Vagina (tissue), 2 donors: Measurements from ENCODE around the gene PCBP3. TPM values are rescaled to one million over a fixed set of nuclear protein-coding genes. Genes with fewer than 3 reads are reported as not detected.

Experiments
- DNase-seq, 2 donors: peaks; one replicate each; pipeline ENCODE4 v3.0.0-alpha.2; 2017; ENCODE audit errors: extremely low spot score in 2 of 2
- H3K27ac ChIP-seq: fragments of 200-600 bp; sonication (generic); one replicate; pipeline ENCODE4 v1.5.1; 2019
- H3K27me3 ChIP-seq: fragments of 200-600 bp; sonication (generic); one replicate; pipeline ENCODE4 v1.5.1; 2019
- H3K36me3 ChIP-seq, 2 donors: fragments of 200-600 bp; sonication (generic); one replicate each; pipeline ENCODE4 v1.5.1; 2017 to 2019
- H3K4me1 ChIP-seq: fragments of 200-600 bp; sonication (generic); one replicate; pipeline ENCODE4 v1.5.1; 2019
- H3K4me3 ChIP-seq, 2 donors: fragments of 200-600 bp; sonication (generic); 1 replicate in 1 of 2; 2 replicates in 1 of 2; pipeline ENCODE4 v1.5.1; 2016 to 2019
- H3K9me3 ChIP-seq: fragments of 200-600 bp; sonication (generic); one replicate; pipeline ENCODE4 v1.5.1; 2019
- POLR2A ChIP-seq, 2 donors: fragments of 450-650 bp; IDR thresholded peaks; one replicate each; pipeline ENCODE4 v1.6.1; 2017; ENCODE audit warnings: antibody characterized with exemption in 2 of 2, mild to moderate bottlenecking in 2 of 2, moderate library complexity in 2 of 2
- POLR2AphosphoS5 ChIP-seq, 2 donors: sonication (generic); formaldehyde crosslinking; IDR thresholded peaks; one replicate each; pipeline ENCODE4 v1.9.0; 2017; ENCODE audit warnings: antibody characterized with exemption in 2 of 2, mild to moderate bottlenecking in 2 of 2, low read depth in 1 of 2; ENCODE audit not compliant: insufficient read depth in 1 of 2
- intact Hi-C: fragments of 100-400 bp; cut with DNase I; formaldehyde crosslinking; loops from one replicate; pipeline ENCODE4 v1.15.1; 2023
- total RNA-seq: library from RNA; depleted of rRNA; stranded (reverse); fragments of >200 nt; gene quantifications from one replicate; pipeline ENCODE4 v1.2.3, GENCODE V29; 2016
- TF ChIP-seq, protein P1 (sequence below), 3 experiments: fragments of 450-650 bp in 2 of 3; fragments of 200-600 bp in 1 of 3; sonication (generic) in 1 of 3; IDR thresholded peaks; one replicate each; pipeline ENCODE4 v1.5.1; 2017 to 2019; ENCODE audit warnings: antibody characterized with exemption in 3 of 3, mild to moderate bottlenecking in 2 of 3, moderate library complexity in 2 of 3

PCBP3 gene
- total RNA-seq, 1 donor from 2014 or later = 4.9 TPM

DNA sequence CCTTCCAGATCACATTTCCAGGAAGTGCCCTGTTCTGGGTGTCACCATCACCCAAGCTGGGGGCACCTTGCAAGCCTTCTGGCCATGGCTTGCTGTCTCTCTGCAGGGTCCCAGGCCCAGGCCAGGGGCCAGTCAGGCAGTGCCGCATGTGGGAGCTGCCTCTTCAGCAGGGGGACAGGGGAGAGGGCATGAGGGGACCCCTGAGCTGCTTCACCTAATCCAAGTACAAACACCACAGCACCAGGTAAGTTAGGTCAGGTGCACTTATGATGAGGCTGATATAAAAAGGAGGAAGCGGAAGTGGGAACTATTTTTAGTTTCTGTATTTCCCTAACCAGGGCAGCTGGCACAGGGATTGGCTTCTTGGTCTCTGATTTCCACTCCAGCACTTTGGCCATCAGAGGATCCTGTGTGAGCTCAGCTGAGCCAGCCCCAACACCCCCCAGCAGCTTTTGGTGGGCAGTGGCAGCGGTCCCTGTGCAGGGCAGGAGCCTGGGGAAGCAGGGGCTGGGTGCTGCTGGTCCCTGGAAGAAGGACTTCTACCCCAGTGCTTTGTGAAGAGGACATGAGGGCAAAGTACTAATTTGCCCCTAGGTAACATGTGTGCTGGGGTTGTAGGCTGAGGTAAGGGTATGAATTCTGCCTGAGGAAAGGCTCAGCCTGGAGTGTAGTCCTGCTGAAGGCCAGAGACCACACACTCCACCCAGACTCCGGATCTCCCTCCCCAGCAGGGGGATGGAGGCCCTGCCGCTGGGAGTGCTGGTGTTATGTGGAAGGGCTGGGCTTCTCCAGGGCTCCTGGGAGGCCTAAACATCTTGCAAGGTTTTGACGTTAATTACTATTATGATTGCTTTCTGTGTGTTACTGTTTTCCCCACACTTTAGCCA, 3.3 kb upstream of the PCBP3 start:
- H3K4me1 ChIP-seq = peaks cover 8% of the 10 kb centered on the region
- H3K9me3 ChIP-seq = no peaks in the 10 kb centered on the region
- TF ChIP-seq, protein P1, sequence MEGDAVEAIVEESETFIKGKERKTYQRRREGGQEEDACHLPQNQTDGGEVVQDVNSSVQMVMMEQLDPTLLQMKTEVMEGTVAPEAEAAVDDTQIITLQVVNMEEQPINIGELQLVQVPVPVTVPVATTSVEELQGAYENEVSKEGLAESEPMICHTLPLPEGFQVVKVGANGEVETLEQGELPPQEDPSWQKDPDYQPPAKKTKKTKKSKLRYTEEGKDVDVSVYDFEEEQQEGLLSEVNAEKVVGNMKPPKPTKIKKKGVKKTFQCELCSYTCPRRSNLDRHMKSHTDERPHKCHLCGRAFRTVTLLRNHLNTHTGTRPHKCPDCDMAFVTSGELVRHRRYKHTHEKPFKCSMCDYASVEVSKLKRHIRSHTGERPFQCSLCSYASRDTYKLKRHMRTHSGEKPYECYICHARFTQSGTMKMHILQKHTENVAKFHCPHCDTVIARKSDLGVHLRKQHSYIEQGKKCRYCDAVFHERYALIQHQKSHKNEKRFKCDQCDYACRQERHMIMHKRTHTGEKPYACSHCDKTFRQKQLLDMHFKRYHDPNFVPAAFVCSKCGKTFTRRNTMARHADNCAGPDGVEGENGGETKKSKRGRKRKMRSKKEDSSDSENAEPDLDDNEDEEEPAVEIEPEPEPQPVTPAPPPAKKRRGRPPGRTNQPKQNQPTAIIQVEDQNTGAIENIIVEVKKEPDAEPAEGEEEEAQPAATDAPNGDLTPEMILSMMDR (IDR thresholded peaks at IDR 0.05) = no peak
- TF ChIP-seq POLR2AphosphoS5 (IDR thresholded peaks at IDR 0.05; ENCODE audit: insufficient read depth in 1 of 2, low read depth in 1 of 2) (no peak), POLR2A (IDR thresholded peaks at IDR 0.05) (no peak)
- H3K4me3 ChIP-seq = no peak overlapping the region
- no peaks in the 10 kb centered on the region for H3K36me3 ChIP-seq
- no peaks in the 10 kb centered on the region for H3K27me3 ChIP-seq
- DNase-seq = peak; percentile 70 to 77
- intact Hi-C loops = no loop called here
- H3K27ac ChIP-seq = no peak overlapping the region

DNA sequence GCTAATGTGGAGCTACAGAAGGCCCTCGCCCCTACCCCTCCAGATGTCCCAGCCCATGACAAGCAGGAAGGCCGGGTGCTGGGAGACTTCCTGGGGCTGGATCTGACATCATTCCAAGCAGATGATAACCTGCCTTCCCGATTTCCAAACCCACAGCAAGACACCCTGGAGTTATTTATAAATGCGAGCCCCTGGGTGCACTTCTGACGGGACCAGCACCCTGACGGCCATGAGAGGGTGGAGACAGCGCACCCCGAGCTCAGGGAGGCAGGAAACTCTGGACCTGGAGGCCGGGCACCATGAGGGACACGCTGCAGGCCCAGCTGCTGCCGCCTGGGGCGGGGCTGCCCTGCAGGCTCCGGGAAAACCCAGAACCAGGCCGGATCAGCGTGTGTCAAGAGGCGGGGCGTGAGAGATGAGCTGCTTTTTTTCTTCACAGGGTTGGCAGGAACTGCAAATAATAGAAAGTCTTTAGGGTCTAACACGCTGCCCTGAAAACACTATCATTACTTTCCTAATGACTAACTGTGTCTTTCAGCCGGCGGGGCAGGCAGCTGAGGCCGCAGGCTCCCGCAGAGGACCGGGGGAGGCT, 2.5 kb upstream of the PCBP3 start:
- intact Hi-C loops = no loop called here
- H3K27ac ChIP-seq = peak overlapping the region; percentile 56

DNA sequence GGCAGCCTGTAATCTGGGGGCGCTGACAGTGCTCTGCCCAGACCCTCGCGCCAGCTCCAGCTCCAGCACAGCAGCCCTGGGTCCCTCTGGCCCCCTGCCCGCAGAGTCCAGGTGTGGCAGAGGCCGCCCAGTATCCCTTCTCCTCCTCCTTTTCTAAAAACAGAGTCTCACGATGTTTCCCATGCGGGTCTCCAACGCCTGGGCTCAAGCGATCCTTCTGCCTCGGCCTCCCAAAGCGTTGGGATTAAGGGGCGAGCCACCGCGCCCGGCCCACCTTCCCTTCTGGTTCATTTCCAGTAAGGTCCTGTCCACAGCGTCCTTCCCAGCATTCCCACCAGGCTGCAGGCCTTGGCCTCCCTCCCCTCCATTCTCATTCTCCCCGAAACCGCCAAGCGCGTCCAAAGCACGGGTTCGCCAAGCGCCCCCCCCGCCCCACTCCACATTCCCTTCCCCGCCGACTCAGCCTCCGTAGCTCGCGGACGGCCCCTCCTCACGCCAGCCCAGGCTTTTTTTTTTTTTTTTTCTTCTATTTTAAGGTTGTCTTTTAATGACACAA, 2.0 kb upstream of the PCBP3 start:
- Histone ChIP-seq H3K36me3 (no peaks in the 10 kb centered on the region), H3K27me3 (no peaks in the 10 kb centered on the region), H3K4me3 (no peak overlapping the region), H3K4me1 (peaks cover 8% of the 10 kb centered on the region), H3K27ac (peak overlapping the region; percentile 56), H3K9me3 (no peaks in the 10 kb centered on the region)
- TF ChIP-seq, protein P1 (IDR thresholded peaks at IDR 0.05) = no peak
- no peak for TF ChIP-seq POLR2A (IDR thresholded peaks at IDR 0.05)
- TF ChIP-seq POLR2AphosphoS5 (IDR thresholded peaks at IDR 0.05; ENCODE audit: insufficient read depth in 1 of 2, low read depth in 1 of 2) = no peak
- intact Hi-C loops = no loop called here
- DNase-seq = no peak

More for the DNA sequence above, 2.5 kb upstream of the PCBP3 start:
- DNase-seq = peak in 1 of 2 donors; percentile 74
- Histone ChIP-seq H3K4me3 (no peak overlapping the region), H3K4me1 (peaks cover 8% of the 10 kb centered on the region), H3K9me3 (no peaks in the 10 kb centered on the region), H3K27me3 (no peaks in the 10 kb centered on the region), H3K36me3 (no peaks in the 10 kb centered on the region)
- no peak for TF ChIP-seq POLR2A (IDR thresholded peaks at IDR 0.05)
- TF ChIP-seq, protein P1 (IDR thresholded peaks at IDR 0.05) = peak in 1 of 3 experiments; percentile 12

DNA sequence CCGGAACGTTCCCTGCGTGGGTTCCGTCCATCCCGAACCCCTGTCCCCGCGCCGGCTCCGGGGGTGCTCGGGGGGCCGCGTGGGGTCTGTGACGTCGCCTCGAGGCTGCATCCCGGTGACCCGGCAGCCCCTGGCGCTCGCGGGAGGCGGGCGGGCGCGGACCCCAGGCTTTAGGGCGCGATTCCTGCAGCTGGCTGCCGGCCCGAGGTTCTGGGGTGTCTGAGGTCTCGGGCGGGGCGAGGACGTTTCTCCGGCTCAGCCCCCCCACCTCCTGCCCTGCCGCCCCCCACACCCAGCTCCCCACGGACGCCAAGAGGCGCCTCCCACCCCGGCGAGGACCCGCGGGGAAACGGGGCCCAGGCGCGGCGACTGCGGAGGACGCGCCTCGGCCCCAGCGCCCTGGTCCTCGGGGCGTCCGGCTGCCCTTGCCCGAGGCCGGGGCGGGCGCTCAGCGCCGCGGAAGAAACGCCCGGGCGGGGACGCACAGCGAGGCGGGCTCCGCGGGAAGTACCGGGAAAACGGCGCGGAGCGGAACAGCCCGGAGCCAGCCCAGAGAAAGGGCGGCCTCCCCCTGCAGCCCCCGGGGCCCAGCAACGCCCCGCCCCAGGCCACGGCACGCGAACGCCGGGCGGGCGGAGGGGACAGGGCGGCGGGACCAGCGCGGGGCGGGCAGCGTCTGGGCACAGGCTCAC, 1.3 kb upstream of the PCBP3 start:
- Histone ChIP-seq H3K9me3 (no peaks in the 10 kb centered on the region), H3K27ac (peak overlapping the region; percentile 56), H3K4me3 (peak overlapping the region; percentile 34 to 69), H3K36me3 (no peaks in the 10 kb centered on the region), H3K4me1 (peaks cover 8% of the 10 kb centered on the region), H3K27me3 (no peaks in the 10 kb centered on the region)
- TF ChIP-seq, protein P1 (IDR thresholded peaks at IDR 0.05) = no peak
- TF ChIP-seq POLR2A (IDR thresholded peaks at IDR 0.05) = no peak
- intact Hi-C loops = no loop called here
- no peak for DNase-seq
